Astrocyte (in vitro differentiated cells and primary cell): ENCODE results near the gene TSC2.

Source experiments
- CTCF ChIP-seq: IDR thresholded peaks from 2 replicates; pipeline ENCODE4 v1.5.1; 2011; ENCODE audit warnings: low read depth, mild to moderate bottlenecking, inconsistent platforms, low read length, moderate library complexity; ENCODE audit not compliant: insufficient read depth
- EZH2 ChIP-seq: IDR thresholded peaks from 2 replicates; pipeline ENCODE4 v1.6.1; 2012; ENCODE audit warnings: mild to moderate bottlenecking, low read length, inconsistent platforms; ENCODE audit not compliant: insufficient read depth

DNA sequence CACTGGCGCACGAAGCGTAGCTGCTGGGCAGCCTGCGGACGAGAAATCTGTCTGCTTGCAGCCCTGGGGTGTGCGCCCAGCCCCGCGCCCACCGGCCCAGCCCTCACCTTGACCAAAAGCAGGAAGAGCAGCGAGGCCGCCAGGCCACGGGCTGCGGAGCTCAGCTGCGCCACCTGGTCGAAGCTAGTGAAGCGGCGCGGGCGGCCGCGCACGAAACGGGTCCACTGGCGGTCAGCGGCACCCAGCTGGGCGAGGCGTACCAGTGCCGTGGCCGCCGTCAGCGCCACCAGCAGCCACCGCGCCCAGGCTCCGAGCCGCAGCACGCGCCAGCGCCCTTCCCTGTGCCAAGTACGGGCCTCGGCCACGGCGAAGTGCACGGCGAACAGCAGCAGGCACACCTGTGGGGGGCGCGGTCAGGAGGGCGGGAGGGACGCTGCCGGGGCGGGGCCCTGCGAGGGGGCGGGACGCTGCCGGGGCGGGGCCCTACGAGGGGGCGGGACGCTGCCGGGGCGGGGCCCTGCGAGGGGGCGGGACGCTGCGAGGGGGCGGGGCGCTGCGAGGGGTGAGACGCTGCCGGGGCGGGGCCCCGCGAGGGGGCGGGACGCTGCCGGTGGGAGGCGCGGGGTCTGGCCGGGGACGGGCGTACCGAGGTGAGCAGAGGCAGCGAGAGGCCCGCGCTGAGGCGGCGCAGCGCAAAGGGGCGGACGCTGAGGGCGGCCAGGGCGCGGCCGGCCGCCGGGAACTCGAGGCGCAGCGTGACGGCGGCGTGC, 43.2 kb downstream of the TSC2 start:
- TF ChIP-seq CTCF (no peak), EZH2 (no peak)
